Transverse colon (tissue), 4 donors: ENCODE measurements around the gene KIAA0040. TPM values are rescaled to one million over a fixed set of nuclear protein-coding genes. Genes with fewer than 3 reads are reported as not detected.
A peak's percentile ranks its signal among the peaks of the same experiment; 100 is the strongest.

ENCODE experiments used
- DNase-seq: peaks from one replicate; pipeline ENCODE4 v3.0.0-alpha.2; 2019
- H3K27ac ChIP-seq, 4 donors: fragments of 200-600 bp; sonication (generic); 2 replicates each; pipeline ENCODE4 v1.5.1; 2016 to 2018; ENCODE audit warnings: inconsistent platforms in 4 of 4
- H3K27me3 ChIP-seq: fragments of 200-600 bp; sonication (generic); 2 replicates; pipeline ENCODE4 v1.5.1; 2017; ENCODE audit warnings: inconsistent platforms
- H3K36me3 ChIP-seq, 4 donors: fragments of 200-600 bp; sonication (generic); 2 replicates each; pipeline ENCODE4 v1.5.1; 2017 to 2019; ENCODE audit warnings: inconsistent platforms in 4 of 4
- H3K4me1 ChIP-seq, 4 donors: fragments of 200-600 bp; sonication (generic); 2 replicates each; pipeline ENCODE4 v1.5.1; 2017 to 2020; ENCODE audit warnings: inconsistent platforms in 4 of 4
- H3K4me3 ChIP-seq, 4 donors: fragments of 200-600 bp; sonication (generic); 1 replicate in 1 of 4; 2 replicates in 3 of 4; pipeline versions ENCODE4 v1.5.1 to v1.6.1; 2017 to 2019; ENCODE audit warnings: inconsistent platforms in 4 of 4
- H3K9me3 ChIP-seq, 2 donors: fragments of 200-600 bp; sonication (generic); 2 replicates each; pipeline ENCODE4 v1.5.1; 2017 to 2019; ENCODE audit warnings: inconsistent platforms in 2 of 2
- EP300 ChIP-seq: sonication (generic); formaldehyde crosslinking; IDR thresholded peaks from one replicate; pipeline ENCODE4 v1.6.1; 2017; ENCODE audit warnings: antibody characterized with exemption, low read depth
- POLR2A ChIP-seq: fragments of 450-650 bp; IDR thresholded peaks from one replicate; pipeline ENCODE4 v1.6.1; 2016; ENCODE audit warnings: antibody characterized with exemption, mild to moderate bottlenecking, moderate library complexity
- POLR2AphosphoS5 ChIP-seq, 3 donors: sonication (generic); formaldehyde crosslinking; IDR thresholded peaks; one replicate each; pipeline ENCODE4 v1.6.1; 2016; ENCODE audit warnings: antibody characterized with exemption in 3 of 3
- WGBS, 2 donors: methylation state at CpG; one replicate each; pipeline ENCODE4 v1.1.5; 2018; ENCODE audit warnings: low coverage in 1 of 2; 5-methylcytosine and 5-hydroxymethylcytosine counted together
- in situ Hi-C, 4 donors: fragments of 200-750 bp; cut with MboI; loops; one replicate each; pipeline versions ENCODE4 v1.15.0 to v1.15.1; 2017; ENCODE audit warnings: low sequenced_read_pairs in 3 of 4, low pct_ligation_motif_present in 1 of 4, low pct_unique_long_range_greater_than_20kb in 1 of 4
- intact Hi-C: fragments of 100-400 bp; cut with DNase I; formaldehyde crosslinking; loops from one replicate; pipeline ENCODE4 v1.15.1; 2023; ENCODE audit warnings: low total_unique reads
- total RNA-seq, 4 donors: library from RNA; depleted of rRNA; stranded (reverse); fragments of >200 nt; gene quantifications; one replicate each; pipeline ENCODE4 v1.1.0, GENCODE V29; 2016
- TF ChIP-seq, protein P1 (sequence below), 5 experiments: fragments of 200-600 bp in 3 of 5; fragments of 450-650 bp in 2 of 5; sonication (generic) in 3 of 5; IDR thresholded peaks; 1 replicate in 2 of 5; 2 replicates in 3 of 5; pipeline ENCODE4 v1.5.1; 2016 to 2017; ENCODE audit warnings: antibody characterized with exemption in 5 of 5, inconsistent platforms in 3 of 5, mild to moderate bottlenecking in 2 of 5, moderate library complexity in 1 of 5

Gene KIAA0040
- total RNA-seq, 4 donors from 2014 or later = 17.5 to 35.5 (median 21.2) TPM

DNA sequence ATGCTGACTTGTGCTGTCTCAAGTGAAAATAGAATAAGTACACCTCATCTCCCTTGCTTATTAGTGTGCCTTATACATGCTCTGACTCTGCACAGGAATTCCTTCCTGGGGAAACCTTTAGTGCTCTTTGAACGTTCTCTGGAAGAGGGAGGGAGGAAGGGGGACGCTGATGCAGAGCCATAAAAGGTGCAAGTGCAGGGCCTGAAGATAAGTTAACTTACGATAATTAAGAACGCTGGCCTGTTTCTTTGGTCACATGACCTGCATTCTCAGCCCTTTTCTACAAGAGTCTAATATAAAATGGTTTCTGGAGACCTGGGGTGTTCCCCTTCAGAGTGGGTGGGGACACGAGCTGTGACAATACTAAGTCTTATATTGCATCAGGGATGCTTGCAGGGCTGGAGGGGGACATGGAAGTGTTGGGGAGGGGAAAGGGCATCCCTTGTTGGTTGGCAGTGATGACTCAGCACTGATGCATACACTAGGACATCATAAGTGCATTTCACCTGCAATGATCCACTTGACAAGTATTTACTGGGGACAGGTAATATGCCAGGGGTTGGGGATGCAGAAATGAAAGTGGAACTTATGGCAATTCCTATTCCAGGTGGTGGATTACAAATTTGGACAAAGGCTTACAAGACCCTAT lies 26.3 kb upstream of the KIAA0040 start:
- in situ Hi-C loops = no loop called here
- no peak for TF ChIP-seq EP300
- TF ChIP-seq, protein P1, sequence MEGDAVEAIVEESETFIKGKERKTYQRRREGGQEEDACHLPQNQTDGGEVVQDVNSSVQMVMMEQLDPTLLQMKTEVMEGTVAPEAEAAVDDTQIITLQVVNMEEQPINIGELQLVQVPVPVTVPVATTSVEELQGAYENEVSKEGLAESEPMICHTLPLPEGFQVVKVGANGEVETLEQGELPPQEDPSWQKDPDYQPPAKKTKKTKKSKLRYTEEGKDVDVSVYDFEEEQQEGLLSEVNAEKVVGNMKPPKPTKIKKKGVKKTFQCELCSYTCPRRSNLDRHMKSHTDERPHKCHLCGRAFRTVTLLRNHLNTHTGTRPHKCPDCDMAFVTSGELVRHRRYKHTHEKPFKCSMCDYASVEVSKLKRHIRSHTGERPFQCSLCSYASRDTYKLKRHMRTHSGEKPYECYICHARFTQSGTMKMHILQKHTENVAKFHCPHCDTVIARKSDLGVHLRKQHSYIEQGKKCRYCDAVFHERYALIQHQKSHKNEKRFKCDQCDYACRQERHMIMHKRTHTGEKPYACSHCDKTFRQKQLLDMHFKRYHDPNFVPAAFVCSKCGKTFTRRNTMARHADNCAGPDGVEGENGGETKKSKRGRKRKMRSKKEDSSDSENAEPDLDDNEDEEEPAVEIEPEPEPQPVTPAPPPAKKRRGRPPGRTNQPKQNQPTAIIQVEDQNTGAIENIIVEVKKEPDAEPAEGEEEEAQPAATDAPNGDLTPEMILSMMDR (IDR thresholded peaks at IDR 0.05) = no peak
- TF ChIP-seq POLR2A = no peak
- no peak for TF ChIP-seq POLR2AphosphoS5 (IDR thresholded peaks at IDR 0.05)
- Histone ChIP-seq H3K9me3 (no peaks in the 10 kb centered on the region), H3K4me1 (peaks cover 0 to 31% (median 9%) of the 10 kb centered on the region in 4 donors), H3K4me3 (no peak overlapping the region), H3K36me3 (no peaks in the 10 kb centered on the region), H3K27ac (peak overlapping the region in 3 of 4 donors; percentile 41 to 55 (median 49)), H3K27me3 (no peaks in the 10 kb centered on the region)
- intact Hi-C loops = no loop called here
- 36 to 47% methylated on average over 5 of the region's 5 CpGs for WGBS, 2 donors
- DNase-seq = no peak

DNA sequence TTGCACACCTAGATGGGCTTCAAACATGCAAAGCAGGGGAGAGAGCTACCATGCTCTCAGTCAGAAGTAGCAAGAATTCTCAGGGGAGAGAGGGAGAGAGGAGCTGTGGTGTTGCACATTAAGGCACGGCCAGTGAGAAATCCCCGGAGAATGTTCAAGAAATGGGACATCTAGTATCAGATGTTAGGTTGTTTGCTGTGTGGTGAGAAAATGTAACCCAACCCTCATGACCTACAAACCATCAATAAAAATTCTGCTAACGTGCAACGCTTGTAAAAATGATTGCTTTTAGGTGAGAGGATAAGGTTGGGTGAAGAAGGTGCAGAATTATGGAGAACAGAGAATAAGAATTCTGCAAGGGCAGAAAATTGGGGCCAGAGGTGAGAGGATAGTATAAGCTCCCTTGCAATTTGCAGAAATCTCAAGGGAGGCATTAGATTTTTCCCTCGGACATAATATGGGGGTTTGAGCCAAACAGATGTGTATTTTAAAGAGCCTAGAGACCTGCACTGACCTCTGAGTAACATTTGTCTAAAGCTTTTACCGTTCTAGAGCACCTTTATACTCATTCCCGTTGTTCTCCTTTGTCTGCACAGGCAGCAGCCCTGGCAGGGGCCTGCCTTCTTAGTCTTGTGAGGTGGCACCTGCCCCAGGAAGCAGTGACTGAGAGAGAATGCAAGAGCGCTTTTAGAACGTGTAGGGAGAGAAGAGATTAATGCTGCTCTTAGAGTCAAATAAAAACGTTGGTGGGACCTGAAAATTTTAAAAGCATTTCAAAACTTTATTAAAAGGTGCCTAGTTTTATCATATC lies 25.4 kb upstream of the KIAA0040 start:
- no peak for TF ChIP-seq EP300
- no peak for TF ChIP-seq POLR2AphosphoS5 (IDR thresholded peaks at IDR 0.05)
- TF ChIP-seq, protein P1 (IDR thresholded peaks at IDR 0.05) = no peak
- no peak for TF ChIP-seq POLR2A
- Histone ChIP-seq H3K27ac (peak overlapping the region in 3 of 4 donors; percentile 41 to 55 (median 49)), H3K4me3 (no peak overlapping the region), H3K4me1 (peaks cover 0 to 31% (median 9%) of the 10 kb centered on the region in 4 donors), H3K27me3 (no peaks in the 10 kb centered on the region), H3K9me3 (peaks cover 0 to 5% of the 10 kb centered on the region in 2 donors), H3K36me3 (no peaks in the 10 kb centered on the region)
- in situ Hi-C loops (no loop called here), intact Hi-C loops (no loop called here)
- DNase-seq = no peak
- WGBS, 2 donors = 38% methylated on average over 10 of the region's 10 CpGs

DNA sequence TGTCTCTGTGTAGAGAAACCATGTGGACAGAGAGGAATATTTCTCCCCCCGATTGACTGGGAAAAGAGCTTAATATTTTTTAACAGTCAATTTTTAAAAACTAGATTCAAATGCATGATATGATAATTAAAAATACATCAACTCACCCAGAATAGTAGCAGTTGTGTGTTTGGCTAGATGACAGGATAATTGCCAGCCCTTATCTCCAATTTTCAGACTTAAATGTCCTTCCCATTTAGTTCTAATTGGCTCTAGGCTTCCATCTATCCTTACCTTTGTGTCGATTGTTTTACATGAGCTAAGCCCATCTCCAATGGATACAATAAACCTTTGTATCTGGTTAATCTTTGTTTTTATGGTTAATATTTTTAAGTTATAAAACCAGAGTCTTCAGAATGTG lies 23.9 kb upstream of the KIAA0040 start:
- no peak for DNase-seq
- Histone ChIP-seq H3K9me3 (peaks cover 0 to 5% of the 10 kb centered on the region in 2 donors), H3K36me3 (no peaks in the 10 kb centered on the region), H3K27me3 (no peaks in the 10 kb centered on the region), H3K4me3 (no peak overlapping the region), H3K27ac (no peak overlapping the region), H3K4me1 (peaks cover 0 to 26% (median 9%) of the 10 kb centered on the region in 4 donors)
- TF ChIP-seq, protein P1 (IDR thresholded peaks at IDR 0.05) = no peak
- no peak for TF ChIP-seq EP300
- TF ChIP-seq POLR2AphosphoS5 (IDR thresholded peaks at IDR 0.05) = no peak
- no peak for TF ChIP-seq POLR2A
- WGBS, 2 donors = 78 to 82% methylated on average over 2 of the region's 2 CpGs
- in situ Hi-C loops (no loop called here), intact Hi-C loops (no loop called here)

DNA sequence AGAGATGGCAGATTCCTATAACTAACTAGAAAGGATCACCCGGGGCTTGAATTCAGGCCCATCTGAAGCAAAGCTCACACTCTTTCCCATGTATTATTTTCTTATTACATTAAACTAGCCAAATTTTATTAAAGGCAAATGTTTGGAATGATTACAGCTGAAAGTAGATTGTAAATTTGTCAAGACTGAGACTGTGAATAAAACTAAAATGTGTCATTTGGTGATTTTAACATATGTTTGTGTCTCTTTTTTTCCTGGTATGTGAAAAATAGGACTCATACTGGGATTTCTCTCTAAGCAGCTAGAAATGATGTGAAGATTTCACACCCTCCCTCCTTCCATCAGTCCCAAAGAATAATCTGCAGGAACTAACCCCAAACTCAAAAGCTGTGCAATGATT lies 19.1 kb upstream of the KIAA0040 start:
- no peak overlapping the region for H3K27ac ChIP-seq
- in situ Hi-C loops = no loop called here
- no peak for DNase-seq
- no peaks in the 10 kb centered on the region for H3K27me3 ChIP-seq
- 86 to 89% methylated on average over 1 of the region's 1 CpG for WGBS, 2 donors
- peaks cover 0 to 5% of the 10 kb centered on the region in 2 donors for H3K9me3 ChIP-seq
- TF ChIP-seq POLR2A (no peak), POLR2AphosphoS5 (IDR thresholded peaks at IDR 0.05) (no peak), EP300 (no peak)
- TF ChIP-seq, protein P1 (IDR thresholded peaks at IDR 0.05) = no peak
- intact Hi-C loops = no loop called here
- peaks cover 0 to 5% (median 0%) of the 10 kb centered on the region in 4 donors for H3K4me1 ChIP-seq
- no peaks in the 10 kb centered on the region for H3K36me3 ChIP-seq
- H3K4me3 ChIP-seq = no peak overlapping the region
